Smooth muscle cell (in vitro differentiated cells): ENCODE results near the gene PLEKHH2. TPM values are rescaled to one million over a fixed set of nuclear protein-coding genes. Genes with fewer than 3 reads are reported as not detected.
A peak's percentile ranks its signal among the peaks of the same experiment; 100 is the strongest.

Source experiments
- DNase-seq: peaks from one replicate; lab custom pipeline; 2025; ENCODE audit not compliant: unreplicated experiment; lab: John Stamatoyannopoulos, UW
- H2AFZ ChIP-seq: fragments of 200-600 bp; sonication (generic); 2 replicates; pipeline ENCODE4 v1.6.0; 2016; ENCODE audit warnings: antibody characterized with exemption, low read depth, mild to moderate bottlenecking
- H3F3A ChIP-seq: fragments of 200-600 bp; sonication (generic); 2 replicates; pipeline ENCODE4 v1.6.0; 2017; ENCODE audit warnings: antibody characterized with exemption, low read depth
- H3K27ac ChIP-seq: fragments of 200-600 bp; sonication (generic); 2 replicates; pipeline ENCODE4 v1.5.1; 2016; ENCODE audit warnings: low read depth, mild to moderate bottlenecking
- H3K27me3 ChIP-seq: fragments of 200-600 bp; sonication (generic); 2 replicates; pipeline ENCODE4 v1.6.1; 2016; ENCODE audit warnings: low read depth, mild to moderate bottlenecking
- H3K36me3 ChIP-seq: fragments of 200-600 bp; sonication (generic); 2 replicates; pipeline ENCODE4 v1.5.1; 2016; ENCODE audit warnings: low read depth
- H3K4me1 ChIP-seq: fragments of 200-600 bp; sonication (generic); 2 replicates; pipeline ENCODE4 v1.5.1; 2016; ENCODE audit warnings: low read depth
- H3K4me2 ChIP-seq: fragments of 200-600 bp; sonication (generic); 2 replicates; pipeline ENCODE4 v1.6.0; 2016; ENCODE audit warnings: mild to moderate bottlenecking
- H3K4me3 ChIP-seq: fragments of 200-600 bp; sonication (generic); 2 replicates; pipeline ENCODE4 v1.5.1; 2016; ENCODE audit warnings: mild to moderate bottlenecking
- H3K79me2 ChIP-seq: fragments of 200-600 bp; sonication (generic); 2 replicates; pipeline ENCODE4 v1.6.0; 2016; ENCODE audit warnings: low read depth, mild to moderate bottlenecking
- H3K9ac ChIP-seq: fragments of 200-600 bp; sonication (generic); 2 replicates; pipeline ENCODE4 v1.6.0; 2016; ENCODE audit warnings: low read depth
- H3K9me3 ChIP-seq: fragments of 200-600 bp; sonication (generic); replicated peaks from 2 replicates; pipeline ENCODE4 v1.5.1; 2016; ENCODE audit warnings: low read depth
- H4K20me1 ChIP-seq: fragments of 200-600 bp; sonication (generic); 2 replicates; pipeline ENCODE4 v1.6.0; 2016; ENCODE audit warnings: low read depth
- CTCF ChIP-seq: fragments of 200-600 bp; sonication (generic); IDR thresholded peaks from 2 replicates; pipeline ENCODE4 v1.5.1; 2017; ENCODE audit warnings: borderline replicate concordance, mild to moderate bottlenecking, antibody characterized with exemption; ENCODE audit not compliant: insufficient read depth, poor library complexity, severe bottlenecking
- WGBS: methylation state at CpG from one replicate; pipeline ENCODE4 v1.1.7; 2016; ENCODE audit warnings: low lambda C conversion rate; 5-methylcytosine and 5-hydroxymethylcytosine counted together
- polyA plus RNA-seq: library from polyadenylated mRNA; unstranded; fragments of >200 nt; fragmentation: Nextera tagmentation; extraction: Ambion mirVana; gene quantifications from 2 replicates; pipeline ENCODE4 v1.2.1, GENCODE V29; 2016
- total RNA-seq: library from RNA; depleted of rRNA; stranded (reverse); fragments of >200 nt; gene quantifications from 2 replicates; pipeline ENCODE4 v1.2.3, GENCODE V29; 2014

Gene PLEKHH2
- total and polyA plus RNA-seq, 2 experiments from 2014 or later, result 0.69 to 2.1 TPM

- Histone ChIP-seq H3K4me2 (no peak overlapping the region), H3K4me3 (no peak overlapping the region)
- TF ChIP-seq CTCF, result no peak
Measured at GRCh38 chr2:43701111-43701510, 64.1 kb downstream of the PLEKHH2 start.

GRCh38 chr2:43707255-43708015 is 70.4 kb downstream of the PLEKHH2 start:
- Histone ChIP-seq H3K27ac (peak overlapping the region; percentile 37), H3K9me3 (no peaks in the 10 kb centered on the region), H3K4me1 (no peaks in the 10 kb centered on the region), H4K20me1 (no peaks in the 10 kb centered on the region), H3F3A (no peaks in the 10 kb centered on the region), H3K36me3 (no peaks in the 10 kb centered on the region), H2AFZ (peak overlapping the region; percentile 22), H3K9ac (no peak overlapping the region), H3K27me3 (no peaks in the 10 kb centered on the region), H3K4me2 (no peak overlapping the region), H3K79me2 (no peaks in the 10 kb centered on the region), H3K4me3 (no peak overlapping the region)
- WGBS, result 27% methylated on average over 7 of the region's 7 CpGs
- no peak for DNase-seq
- TF ChIP-seq CTCF, result no peak

More at GRCh38 chr2:43701111-43701510, 64.1 kb downstream of the PLEKHH2 start:
- H3F3A ChIP-seq, result no peaks in the 10 kb centered on the region
- no peaks in the 10 kb centered on the region for H3K27me3 ChIP-seq
- H3K4me1 ChIP-seq, result no peaks in the 10 kb centered on the region
- no peak for DNase-seq
- no peaks in the 10 kb centered on the region for H3K79me2 ChIP-seq
- no peaks in the 10 kb centered on the region for H3K36me3 ChIP-seq
- H3K27ac ChIP-seq, result no peak overlapping the region
- no peak overlapping the region for H3K9ac ChIP-seq
- H2AFZ ChIP-seq, result no peak overlapping the region
- no peaks in the 10 kb centered on the region for H4K20me1 ChIP-seq
- H3K9me3 ChIP-seq, result no peaks in the 10 kb centered on the region

GRCh38 chr2:43708178-43708577 is 71.1 kb downstream of the PLEKHH2 start:
- Histone ChIP-seq H3K9me3 (no peaks in the 10 kb centered on the region), H2AFZ (peak overlapping the region; percentile 22), H3K4me1 (no peaks in the 10 kb centered on the region), H4K20me1 (no peaks in the 10 kb centered on the region), H3K27me3 (no peaks in the 10 kb centered on the region), H3K9ac (no peak overlapping the region), H3K27ac (no peak overlapping the region), H3K79me2 (no peaks in the 10 kb centered on the region), H3K4me2 (no peak overlapping the region), H3K36me3 (no peaks in the 10 kb centered on the region), H3K4me3 (no peak overlapping the region), H3F3A (no peaks in the 10 kb centered on the region)
- TF ChIP-seq CTCF, result no peak
- DNase-seq, result no peak
- 95% methylated on average over 6 of the region's 6 CpGs for WGBS

GRCh38 chr2:43708891-43709290 is 71.8 kb downstream of the PLEKHH2 start:
- TF ChIP-seq CTCF, result no peak
- Histone ChIP-seq H3F3A (no peaks in the 10 kb centered on the region), H3K9me3 (no peaks in the 10 kb centered on the region), H2AFZ (no peak overlapping the region), H3K79me2 (no peaks in the 10 kb centered on the region), H3K4me1 (no peaks in the 10 kb centered on the region), H3K4me2 (no peak overlapping the region), H3K27me3 (no peaks in the 10 kb centered on the region), H4K20me1 (no peaks in the 10 kb centered on the region), H3K27ac (no peak overlapping the region), H3K4me3 (no peak overlapping the region), H3K36me3 (no peaks in the 10 kb centered on the region), H3K9ac (no peak overlapping the region)
- DNase-seq, result no peak
